Activated T-helper 2 cell treated with anti-CD3 and anti-CD28 coated beads, Interferon-gamma antibody, Interleukin-2, Interleukin-4, amounts not matched to agents 10 μg/mL and 5 μg/mL and 100 μg/mL, durations not matched to agents 14 hours and 24 hours and 36 hours (primary cell): ENCODE measurements around the gene NSUN2. TPM values are rescaled to one million over a fixed set of nuclear protein-coding genes. Genes with fewer than 3 reads are reported as not detected.
"Not testable (repeated sequence)": the region's sequence is repeated elsewhere in the genome, so short reads cannot be mapped to it uniquely, and the experiment has no call there.

Source experiments
- DNase-seq: peaks from one replicate; pipeline ENCODE4 v3.0.0; 2021; ENCODE audit warnings: low spot score
- H3K27ac Mint-ChIP-seq: one replicate; pipeline ENCODE4 v1.8.0; 2021; ENCODE audit warnings: mixed read lengths
- H3K27me3 Mint-ChIP-seq: one replicate; pipeline ENCODE4 v1.8.0; 2021; ENCODE audit warnings: low read depth, mixed read lengths
- H3K36me3 Mint-ChIP-seq: one replicate; pipeline ENCODE4 v1.8.0; 2021; ENCODE audit warnings: low read depth, mixed read lengths
- H3K4me1 Mint-ChIP-seq: one replicate; pipeline ENCODE4 v1.8.0; 2021; ENCODE audit warnings: low read depth, mixed read lengths
- H3K4me3 Mint-ChIP-seq: one replicate; pipeline ENCODE4 v1.8.0; 2021; ENCODE audit warnings: low read depth, mild to moderate bottlenecking, moderate library complexity, mixed read lengths
- H3K9me3 Mint-ChIP-seq: one replicate; pipeline ENCODE4 v1.8.0; 2021; ENCODE audit warnings: mixed read lengths
- intact Hi-C: fragments of 100-400 bp; cut with micrococcal nuclease; formaldehyde crosslinking; loops from one replicate; pipeline ENCODE4 v1.15.1; 2023
- total RNA-seq: library from RNA; stranded (reverse); gene quantifications from 2 replicates; pipeline ENCODE4 v1.2.3, GENCODE V29; 2022

NSUN2 gene
- total RNA-seq, 1 donor from 2014 or later = 125 TPM

GRCh38 chr5:6572086-6572824, 60.6 kb downstream of the NSUN2 start:
- H3K4me3 Mint-ChIP-seq = no peak overlapping the region
- intact Hi-C loops = loop anchor here (10.0 kb wide), 1 partner anchor 277 kb away; no protein-coding TSS in a partner anchor
- H3K27me3 Mint-ChIP-seq = peaks cover 3% of the 10 kb centered on the region
- no peak overlapping the region for H3K27ac Mint-ChIP-seq
- no peaks in the 10 kb centered on the region for H3K9me3 Mint-ChIP-seq
- H3K36me3 Mint-ChIP-seq = no peaks in the 10 kb centered on the region
- DNase-seq = no peak
- H3K4me1 Mint-ChIP-seq = no peaks in the 10 kb centered on the region

- not testable (repeated sequence) for H3K36me3 Mint-ChIP-seq, H3K27me3 Mint-ChIP-seq, H3K4me3 Mint-ChIP-seq, DNase-seq, H3K27ac Mint-ChIP-seq, H3K9me3 Mint-ChIP-seq, H3K4me1 Mint-ChIP-seq
- intact Hi-C loops = loop anchor here (10.0 kb wide), 1 partner anchor 277 kb away; no protein-coding TSS in a partner anchor
Measured at GRCh38 chr5:6571607-6572006, 61.2 kb downstream of the NSUN2 start.

- no peak overlapping the region for H3K27ac Mint-ChIP-seq
- peaks cover 4% of the 10 kb centered on the region for H3K27me3 Mint-ChIP-seq
- H3K4me3 Mint-ChIP-seq = no peak overlapping the region
- no peaks in the 10 kb centered on the region for H3K36me3 Mint-ChIP-seq
- no peaks in the 10 kb centered on the region for H3K9me3 Mint-ChIP-seq
- no peaks in the 10 kb centered on the region for H3K4me1 Mint-ChIP-seq
- no peak for DNase-seq
- intact Hi-C loops = loop anchor here (10.0 kb wide), 1 partner anchor 276 kb away; no protein-coding TSS in a partner anchor
Measured at GRCh38 chr5:6570530-6570929, 62.3 kb downstream of the NSUN2 start.

GRCh38 chr5:6568889-6569288, 64.0 kb downstream of the NSUN2 start:
- H3K27me3 Mint-ChIP-seq = peaks cover 6% of the 10 kb centered on the region
- no peak for DNase-seq
- H3K9me3 Mint-ChIP-seq = no peaks in the 10 kb centered on the region
- no peaks in the 10 kb centered on the region for H3K4me1 Mint-ChIP-seq
- H3K27ac Mint-ChIP-seq = no peak overlapping the region
- intact Hi-C loops = no loop called here
- no peak overlapping the region for H3K4me3 Mint-ChIP-seq
- no peaks in the 10 kb centered on the region for H3K36me3 Mint-ChIP-seq

GRCh38 chr5:6568383-6568782, 64.5 kb downstream of the NSUN2 start:
- intact Hi-C loops = no loop called here
- H3K4me3 Mint-ChIP-seq = no peak overlapping the region

GRCh38 chr5:6567835-6568234, 65.0 kb downstream of the NSUN2 start:
- Mint-ChIP-seq H3K4me3 (no peak overlapping the region), H3K27me3 (peaks cover 11% of the 10 kb centered on the region), H3K36me3 (no peaks in the 10 kb centered on the region), H3K4me1 (no peaks in the 10 kb centered on the region), H3K9me3 (no peaks in the 10 kb centered on the region), H3K27ac (no peak overlapping the region)
- intact Hi-C loops = no loop called here
- no peak for DNase-seq

More at GRCh38 chr5:6568383-6568782, 64.5 kb downstream of the NSUN2 start:
- Mint-ChIP-seq H3K27me3 (peaks cover 9% of the 10 kb centered on the region), H3K4me1 (no peaks in the 10 kb centered on the region), H3K36me3 (no peaks in the 10 kb centered on the region), H3K27ac (no peak overlapping the region), H3K9me3 (no peaks in the 10 kb centered on the region)
- DNase-seq = no peak

- no peaks in the 10 kb centered on the region for H3K36me3 Mint-ChIP-seq
- DNase-seq = no peak
- intact Hi-C loops = no loop called here
Measured at GRCh38 chr5:6567068-6567467, 65.8 kb downstream of the NSUN2 start.

GRCh38 chr5:6565492-6565891, 67.4 kb downstream of the NSUN2 start:
- Mint-ChIP-seq H3K27me3 (peaks cover 18% of the 10 kb centered on the region), H3K4me1 (no peaks in the 10 kb centered on the region), H3K9me3 (no peaks in the 10 kb centered on the region), H3K4me3 (no peak overlapping the region), H3K36me3 (no peaks in the 10 kb centered on the region), H3K27ac (no peak overlapping the region)
- DNase-seq = no peak
- intact Hi-C loops = no loop called here

More at GRCh38 chr5:6567068-6567467, 65.8 kb downstream of the NSUN2 start:
- Mint-ChIP-seq H3K9me3 (no peaks in the 10 kb centered on the region), H3K4me1 (no peaks in the 10 kb centered on the region), H3K4me3 (no peak overlapping the region), H3K27me3 (peaks cover 13% of the 10 kb centered on the region), H3K27ac (no peak overlapping the region)

GRCh38 chr5:6557807-6558575, 74.9 kb downstream of the NSUN2 start:
- H3K27ac Mint-ChIP-seq = no peak overlapping the region
- DNase-seq = no peak
- no peaks in the 10 kb centered on the region for H3K36me3 Mint-ChIP-seq
- no peak overlapping the region for H3K4me3 Mint-ChIP-seq
- intact Hi-C loops = no loop called here
- H3K4me1 Mint-ChIP-seq = no peaks in the 10 kb centered on the region
- no peaks in the 10 kb centered on the region for H3K9me3 Mint-ChIP-seq
- H3K27me3 Mint-ChIP-seq = peaks cover 7% of the 10 kb centered on the region

- no peak for DNase-seq
- H3K27me3 Mint-ChIP-seq = peaks cover 4% of the 10 kb centered on the region
- intact Hi-C loops = no loop called here
- H3K27ac Mint-ChIP-seq = no peak overlapping the region
- H3K4me3 Mint-ChIP-seq = no peak overlapping the region
- no peaks in the 10 kb centered on the region for H3K36me3 Mint-ChIP-seq
- no peaks in the 10 kb centered on the region for H3K9me3 Mint-ChIP-seq
- no peaks in the 10 kb centered on the region for H3K4me1 Mint-ChIP-seq
Measured at GRCh38 chr5:6556802-6557102, 76.1 kb downstream of the NSUN2 start.

GRCh38 chr5:6556089-6556801, 76.6 kb downstream of the NSUN2 start:
- Mint-ChIP-seq H3K27me3 (peaks cover 3% of the 10 kb centered on the region), H3K4me1 (no peaks in the 10 kb centered on the region), H3K36me3 (no peaks in the 10 kb centered on the region), H3K9me3 (no peaks in the 10 kb centered on the region), H3K4me3 (no peak overlapping the region), H3K27ac (no peak overlapping the region)
- intact Hi-C loops = no loop called here
- no peak for DNase-seq

GRCh38 chr5:6554812-6555211, 78.0 kb downstream of the NSUN2 start:
- H3K36me3 Mint-ChIP-seq = no peaks in the 10 kb centered on the region
- no peak overlapping the region for H3K27ac Mint-ChIP-seq
- no peaks in the 10 kb centered on the region for H3K4me1 Mint-ChIP-seq

GRCh38 chr5:6553972-6554371, 78.9 kb downstream of the NSUN2 start:
- Mint-ChIP-seq H3K27me3 (no peaks in the 10 kb centered on the region), H3K36me3 (no peaks in the 10 kb centered on the region), H3K27ac (no peak overlapping the region), H3K4me3 (no peak overlapping the region), H3K4me1 (no peaks in the 10 kb centered on the region), H3K9me3 (no peaks in the 10 kb centered on the region)
- intact Hi-C loops = no loop called here
- no peak for DNase-seq

More at GRCh38 chr5:6554812-6555211, 78.0 kb downstream of the NSUN2 start:
- DNase-seq = no peak
- H3K27me3 Mint-ChIP-seq = no peaks in the 10 kb centered on the region
- intact Hi-C loops = no loop called here
- H3K9me3 Mint-ChIP-seq = no peaks in the 10 kb centered on the region
- H3K4me3 Mint-ChIP-seq = no peak overlapping the region
